LNCaP clone FGC (cell line): ENCODE results near the gene SGPL1.

Experiments used
- DNase-seq: peaks from one replicate; pipeline ENCODE4 v3.0.0-alpha.2; 2011; ENCODE audit warnings: low read depth
- H3K4me3 ChIP-seq: 2 replicates; pipeline ENCODE4 v1.5.1; 2011; ENCODE audit warnings: mild to moderate bottlenecking, low read depth, low read length, control low read depth
- CTCF ChIP-seq: IDR thresholded peaks from 2 replicates; pipeline ENCODE4 v1.5.1; 2012; ENCODE audit warnings: mild to moderate bottlenecking; ENCODE audit not compliant: control insufficient read depth, insufficient read depth; ENCODE audit errors: extremely low read depth

Gene SGPL1

GRCh38 chr10:70926226-70927000 lies 110.7 kb downstream of the SGPL1 start:
- no peak for DNase-seq
- H3K4me3 ChIP-seq = no peak overlapping the region
- TF ChIP-seq CTCF = no peak

GRCh38 chr10:70927189-70927943 lies 111.6 kb downstream of the SGPL1 start:
- no peak for DNase-seq
- no peak for TF ChIP-seq CTCF
- H3K4me3 ChIP-seq = no peak overlapping the region

GRCh38 chr10:70928140-70928539 lies 112.4 kb downstream of the SGPL1 start:
- H3K4me3 ChIP-seq = no peak overlapping the region
- DNase-seq = no peak
- TF ChIP-seq CTCF = no peak

- no peak overlapping the region for H3K4me3 ChIP-seq
Observed at GRCh38 chr10:70930263-70931000, 114.7 kb downstream of the SGPL1 start.

More at GRCh38 chr10:70930263-70931000, 114.7 kb downstream of the SGPL1 start:
- TF ChIP-seq CTCF = no peak
- no peak for DNase-seq
